ENCODE data around the gene LZTR1.

Gene LZTR1

GRCh38 chr22:21032868-21033688 lies 51.0 kb downstream of the LZTR1 start:
- Histone ChIP-seq H3K4me1 (ENCODE audit: insufficient read depth, low read length) (no peaks in the 10 kb centered on the region), H3K36me3 (ENCODE audit: insufficient read depth, low read length) (no peaks in the 10 kb centered on the region), H2AFZ (ENCODE audit: low read depth, low read length) (no peak overlapping the region), H3K9me3 (ENCODE audit: insufficient read depth, low read length, severe bottlenecking) (no peaks in the 10 kb centered on the region), H3K27ac (ENCODE audit: low read length) (no peak overlapping the region), H3K9ac (ENCODE audit: low read depth, low read length) (no peak overlapping the region), H3K4me3 (ENCODE audit: low read depth in 1 of 2, low read length in 2 of 2) (no peak overlapping the region), H4K20me1 (ENCODE audit: insufficient read depth, low read length) (0 out of 2 replicates have a peak, but pooled peaks cover 3% of the 10 kb centered on the region), H3K4me2 (ENCODE audit: insufficient read depth, low read length) (no peak overlapping the region), H3K79me2 (ENCODE audit: insufficient read depth, low read length) (no peaks in the 10 kb centered on the region), H3K27me3 (ENCODE audit: insufficient read depth, low read length, poor library complexity) (peaks cover 5% of the 10 kb centered on the region)
- TF ChIP-seq EZH2 (IDR thresholded peaks at IDR 0.05; ENCODE audit: borderline replicate concordance, low read depth, low read length, severe bottlenecking) (no peak), CTCF (IDR thresholded peaks at IDR 0.05; ENCODE audit: borderline replicate concordance, extremely low read depth, low read length, poor library complexity, severe bottlenecking) (no peak)
- ATAC-seq (ENCODE audit: insufficient read depth, low read depth), result no peak
- no peak for DNase-seq

- DNase-seq (no peak), ATAC-seq (ENCODE audit: insufficient read depth, low read depth) (no peak)
- H3K36me3 ChIP-seq (ENCODE audit: insufficient read depth, low read length), result no peaks in the 10 kb centered on the region
- H3K9me3 ChIP-seq (ENCODE audit: insufficient read depth, low read length, severe bottlenecking), result no peaks in the 10 kb centered on the region
- H4K20me1 ChIP-seq (ENCODE audit: insufficient read depth, low read length), result 0 out of 2 replicates have a peak, but pooled peaks cover 3% of the 10 kb centered on the region
- H3K27me3 ChIP-seq (ENCODE audit: insufficient read depth, low read length, poor library complexity), result peaks cover 5% of the 10 kb centered on the region
- H3K4me2 ChIP-seq (ENCODE audit: insufficient read depth, low read length), result no peak overlapping the region
- no peak overlapping the region for H3K9ac ChIP-seq (ENCODE audit: low read depth, low read length)
- no peak overlapping the region for H3K4me3 ChIP-seq (ENCODE audit: low read depth in 1 of 2, low read length in 2 of 2)
- H3K79me2 ChIP-seq (ENCODE audit: insufficient read depth, low read length), result no peaks in the 10 kb centered on the region
- no peaks in the 10 kb centered on the region for H3K4me1 ChIP-seq (ENCODE audit: insufficient read depth, low read length)
- H2AFZ ChIP-seq (ENCODE audit: low read depth, low read length), result no peak overlapping the region
- TF ChIP-seq CTCF (IDR thresholded peaks at IDR 0.05; ENCODE audit: borderline replicate concordance, extremely low read depth, low read length, poor library complexity, severe bottlenecking) (no peak), EZH2 (IDR thresholded peaks at IDR 0.05; ENCODE audit: borderline replicate concordance, low read depth, low read length, severe bottlenecking) (no peak)
- no peak overlapping the region for H3K27ac ChIP-seq (ENCODE audit: low read length)
These were observed 51.8 kb downstream of the LZTR1 start for GRCh38 chr22:21033895-21034294.

GRCh38 chr22:21034989-21035388 lies 52.9 kb downstream of the LZTR1 start:
- H3K9ac ChIP-seq (ENCODE audit: low read depth, low read length), result no peak overlapping the region
- peaks cover 5% of the 10 kb centered on the region for H3K27me3 ChIP-seq (ENCODE audit: insufficient read depth, low read length, poor library complexity)
- DNase-seq (no peak), ATAC-seq (ENCODE audit: insufficient read depth, low read depth) (no peak)
- no peaks in the 10 kb centered on the region for H3K9me3 ChIP-seq (ENCODE audit: insufficient read depth, low read length, severe bottlenecking)
- no peak overlapping the region for H3K4me3 ChIP-seq (ENCODE audit: low read depth in 1 of 2, low read length in 2 of 2)
- H2AFZ ChIP-seq (ENCODE audit: low read depth, low read length), result no peak overlapping the region
- no peaks in the 10 kb centered on the region for H3K36me3 ChIP-seq (ENCODE audit: insufficient read depth, low read length)
- no peak overlapping the region for H3K27ac ChIP-seq (ENCODE audit: low read length)
- no peaks in the 10 kb centered on the region for H3K4me1 ChIP-seq (ENCODE audit: insufficient read depth, low read length)
- H3K4me2 ChIP-seq (ENCODE audit: insufficient read depth, low read length), result no peak overlapping the region
- 0 out of 2 replicates have a peak, but pooled peaks cover 3% of the 10 kb centered on the region for H4K20me1 ChIP-seq (ENCODE audit: insufficient read depth, low read length)
- no peak for TF ChIP-seq CTCF (IDR thresholded peaks at IDR 0.05; ENCODE audit: borderline replicate concordance, extremely low read depth, low read length, poor library complexity, severe bottlenecking)
- TF ChIP-seq EZH2 (IDR thresholded peaks at IDR 0.05; ENCODE audit: borderline replicate concordance, low read depth, low read length, severe bottlenecking), result no peak
- no peaks in the 10 kb centered on the region for H3K79me2 ChIP-seq (ENCODE audit: insufficient read depth, low read length)

All from DND-41 (cell line).